Measurements from ENCODE around the gene TOX4.

TOX4 gene

GRCh38 chr14:21525962-21526671, 49.1 kb downstream of the TOX4 start, which contains the start of gene SALL2:
Gene SALL2 (minus strand): TSS chr14:21526346. CDS start chr14:21526127, 219 bp downstream.
- TF ChIP-seq, protein P1, sequence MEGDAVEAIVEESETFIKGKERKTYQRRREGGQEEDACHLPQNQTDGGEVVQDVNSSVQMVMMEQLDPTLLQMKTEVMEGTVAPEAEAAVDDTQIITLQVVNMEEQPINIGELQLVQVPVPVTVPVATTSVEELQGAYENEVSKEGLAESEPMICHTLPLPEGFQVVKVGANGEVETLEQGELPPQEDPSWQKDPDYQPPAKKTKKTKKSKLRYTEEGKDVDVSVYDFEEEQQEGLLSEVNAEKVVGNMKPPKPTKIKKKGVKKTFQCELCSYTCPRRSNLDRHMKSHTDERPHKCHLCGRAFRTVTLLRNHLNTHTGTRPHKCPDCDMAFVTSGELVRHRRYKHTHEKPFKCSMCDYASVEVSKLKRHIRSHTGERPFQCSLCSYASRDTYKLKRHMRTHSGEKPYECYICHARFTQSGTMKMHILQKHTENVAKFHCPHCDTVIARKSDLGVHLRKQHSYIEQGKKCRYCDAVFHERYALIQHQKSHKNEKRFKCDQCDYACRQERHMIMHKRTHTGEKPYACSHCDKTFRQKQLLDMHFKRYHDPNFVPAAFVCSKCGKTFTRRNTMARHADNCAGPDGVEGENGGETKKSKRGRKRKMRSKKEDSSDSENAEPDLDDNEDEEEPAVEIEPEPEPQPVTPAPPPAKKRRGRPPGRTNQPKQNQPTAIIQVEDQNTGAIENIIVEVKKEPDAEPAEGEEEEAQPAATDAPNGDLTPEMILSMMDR (IDR thresholded peaks at IDR 0.05; ENCODE audit: low read depth, low read length, missing control alignments) = no peak
- in situ Hi-C loops (cut with HindIII; ENCODE audit: low sequenced_read_pairs) = no loop called here
- peak; percentile 33 for DNase-seq (ENCODE audit: low read depth)
- peak within 1 kb of the TSS; percentile 73 for H3K4me3 ChIP-seq (ENCODE audit: low read depth, low read length)

GRCh38 chr14:21526672-21527317, 49.8 kb downstream of the TOX4 start:
- in situ Hi-C loops (cut with HindIII; ENCODE audit: low sequenced_read_pairs) = no loop called here
- DNase-seq (ENCODE audit: low read depth) = no peak
- H3K4me3 ChIP-seq (ENCODE audit: low read depth, low read length) = peak overlapping the region; percentile 73
- TF ChIP-seq, protein P1 (IDR thresholded peaks at IDR 0.05; ENCODE audit: low read depth, low read length, missing control alignments) = no peak

GRCh38 chr14:21527318-21527679, 50.3 kb downstream of the TOX4 start:
- H3K4me3 ChIP-seq (ENCODE audit: low read depth, low read length) = no peak overlapping the region
- DNase-seq (ENCODE audit: low read depth) = no peak
- TF ChIP-seq, protein P1 (IDR thresholded peaks at IDR 0.05; ENCODE audit: low read depth, low read length, missing control alignments) = no peak
- in situ Hi-C loops (cut with HindIII; ENCODE audit: low sequenced_read_pairs) = no loop called here

- DNase-seq (ENCODE audit: low read depth) = no peak
- in situ Hi-C loops (cut with HindIII; ENCODE audit: low sequenced_read_pairs) = no loop called here
Measured at GRCh38 chr14:21528381-21529348, 51.7 kb downstream of the TOX4 start.

DNA sequence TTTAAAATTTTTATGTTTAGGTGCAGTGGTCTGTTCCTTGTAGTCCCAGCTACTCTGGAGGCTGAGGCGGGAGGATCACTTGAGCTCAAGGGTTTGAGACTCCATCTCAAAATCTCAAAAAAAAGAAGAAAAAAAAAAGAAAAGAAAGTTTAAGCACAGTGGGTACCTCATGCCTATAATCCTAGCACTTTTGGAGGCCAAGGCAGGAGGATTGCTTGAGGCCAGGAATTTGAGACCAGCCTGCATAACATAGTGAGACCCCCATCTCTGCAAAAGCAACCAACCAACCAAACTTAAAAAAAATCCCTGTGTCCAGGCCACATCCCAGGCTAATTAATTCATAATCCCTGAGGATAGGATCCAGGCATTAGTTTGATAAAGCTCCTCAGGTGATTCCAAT, 52.5 kb downstream of the TOX4 start:
- H3K4me3 ChIP-seq (ENCODE audit: low read depth, low read length) = no peak overlapping the region
- in situ Hi-C loops (cut with HindIII; ENCODE audit: low sequenced_read_pairs) = no loop called here
- no peak for DNase-seq (ENCODE audit: low read depth)
- TF ChIP-seq, protein P1 (IDR thresholded peaks at IDR 0.05; ENCODE audit: low read depth, low read length, missing control alignments) = no peak

More at GRCh38 chr14:21528381-21529348, 51.7 kb downstream of the TOX4 start:
- TF ChIP-seq, protein P1 (IDR thresholded peaks at IDR 0.05; ENCODE audit: low read depth, low read length, missing control alignments) = no peak
- no peak overlapping the region for H3K4me3 ChIP-seq (ENCODE audit: low read depth, low read length)

GRCh38 chr14:21533294-21533693, 56.3 kb downstream of the TOX4 start:
- in situ Hi-C loops (cut with HindIII; ENCODE audit: low sequenced_read_pairs) = no loop called here
- no peak for DNase-seq (ENCODE audit: low read depth)
- TF ChIP-seq, protein P1 (IDR thresholded peaks at IDR 0.05; ENCODE audit: low read depth, low read length, missing control alignments) = no peak
- H3K4me3 ChIP-seq (ENCODE audit: low read depth, low read length) = no peak overlapping the region
